Transverse colon (tissue), 4 donors: ENCODE measurements around the gene CACNG5. TPM values are rescaled to one million over a fixed set of nuclear protein-coding genes. Genes with fewer than 3 reads are reported as not detected.

ENCODE experiments used
- DNase-seq: peaks from one replicate; pipeline ENCODE4 v3.0.0-alpha.2; 2019
- H3K27ac ChIP-seq, 4 donors: fragments of 200-600 bp; sonication (generic); 2 replicates each; pipeline ENCODE4 v1.5.1; 2016 to 2018; ENCODE audit warnings: inconsistent platforms in 4 of 4
- H3K27me3 ChIP-seq: fragments of 200-600 bp; sonication (generic); 2 replicates; pipeline ENCODE4 v1.5.1; 2017; ENCODE audit warnings: inconsistent platforms
- H3K36me3 ChIP-seq, 4 donors: fragments of 200-600 bp; sonication (generic); 2 replicates each; pipeline ENCODE4 v1.5.1; 2017 to 2019; ENCODE audit warnings: inconsistent platforms in 4 of 4
- H3K4me1 ChIP-seq, 4 donors: fragments of 200-600 bp; sonication (generic); 2 replicates each; pipeline ENCODE4 v1.5.1; 2017 to 2020; ENCODE audit warnings: inconsistent platforms in 4 of 4
- H3K4me3 ChIP-seq, 4 donors: fragments of 200-600 bp; sonication (generic); 1 replicate in 1 of 4; 2 replicates in 3 of 4; pipeline versions ENCODE4 v1.5.1 to v1.6.1; 2017 to 2019; ENCODE audit warnings: inconsistent platforms in 4 of 4
- H3K9me3 ChIP-seq, 2 donors: fragments of 200-600 bp; sonication (generic); 2 replicates each; pipeline ENCODE4 v1.5.1; 2017 to 2019; ENCODE audit warnings: inconsistent platforms in 2 of 2
- EP300 ChIP-seq: sonication (generic); formaldehyde crosslinking; IDR thresholded peaks from one replicate; pipeline ENCODE4 v1.6.1; 2017; ENCODE audit warnings: antibody characterized with exemption, low read depth
- POLR2A ChIP-seq: fragments of 450-650 bp; IDR thresholded peaks from one replicate; pipeline ENCODE4 v1.6.1; 2016; ENCODE audit warnings: antibody characterized with exemption, mild to moderate bottlenecking, moderate library complexity
- POLR2AphosphoS5 ChIP-seq, 3 donors: sonication (generic); formaldehyde crosslinking; IDR thresholded peaks; one replicate each; pipeline ENCODE4 v1.6.1; 2016; ENCODE audit warnings: antibody characterized with exemption in 3 of 3
- WGBS, 2 donors: methylation state at CpG; one replicate each; pipeline ENCODE4 v1.1.5; 2018; ENCODE audit warnings: low coverage in 1 of 2; 5-methylcytosine and 5-hydroxymethylcytosine counted together
- in situ Hi-C, 4 donors: fragments of 200-750 bp; cut with MboI; loops; one replicate each; pipeline versions ENCODE4 v1.15.0 to v1.15.1; 2017; ENCODE audit warnings: low sequenced_read_pairs in 3 of 4, low pct_ligation_motif_present in 1 of 4, low pct_unique_long_range_greater_than_20kb in 1 of 4
- intact Hi-C: fragments of 100-400 bp; cut with DNase I; formaldehyde crosslinking; loops from one replicate; pipeline ENCODE4 v1.15.1; 2023; ENCODE audit warnings: low total_unique reads
- small RNA-seq, 4 donors: library from RNA; depleted of rRNA; stranded (forward); fragments of <200 nt; gene quantifications; one replicate each; pipeline ENCODE3, GENCODE V24; 2016
- total RNA-seq, 4 donors: library from RNA; depleted of rRNA; stranded (reverse); fragments of >200 nt; gene quantifications; one replicate each; pipeline ENCODE4 v1.1.0, GENCODE V29; 2016
- TF ChIP-seq, protein P1 (sequence below), 5 experiments: fragments of 200-600 bp in 3 of 5; fragments of 450-650 bp in 2 of 5; sonication (generic) in 3 of 5; IDR thresholded peaks; 1 replicate in 2 of 5; 2 replicates in 3 of 5; pipeline ENCODE4 v1.5.1; 2016 to 2017; ENCODE audit warnings: antibody characterized with exemption in 5 of 5, inconsistent platforms in 3 of 5, mild to moderate bottlenecking in 2 of 5, moderate library complexity in 1 of 5

The CACNG5 gene
- total RNA-seq, 4 donors from 2014 or later, result 0.32 TPM; not detected in 3

DNA sequence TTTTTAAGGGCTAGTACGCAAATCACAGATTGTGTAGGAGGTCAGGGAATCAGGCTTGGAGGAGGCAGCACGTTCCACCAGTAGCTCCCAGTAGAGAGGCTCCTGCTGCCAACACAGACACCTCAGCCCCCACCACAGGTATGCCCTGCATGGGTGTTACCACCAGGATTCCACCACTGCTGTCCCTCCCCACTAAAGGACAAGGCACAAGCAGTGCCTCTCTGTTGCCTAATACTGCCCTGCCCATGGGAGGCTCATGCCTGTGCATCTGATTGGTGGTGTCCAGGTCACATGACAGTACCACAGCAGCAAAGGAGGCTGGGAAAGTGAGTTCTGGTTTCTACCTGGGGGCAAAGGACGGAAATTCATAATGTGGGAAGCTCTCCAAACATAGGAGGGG, 96.0 kb downstream of the CACNG5 start:
- 69% methylated on average over 3 of the region's 3 CpGs; no CpG with 5 or more reads in 1 of the 2 donors for WGBS, 2 donors
- intact Hi-C loops (no loop called here), in situ Hi-C loops (no loop called here)
- H3K36me3 ChIP-seq, result no peaks in the 10 kb centered on the region
- H3K9me3 ChIP-seq, result no peaks in the 10 kb centered on the region
- no peaks in the 10 kb centered on the region for H3K4me1 ChIP-seq
- TF ChIP-seq POLR2A (no peak), POLR2AphosphoS5 (IDR thresholded peaks at IDR 0.05) (no peak), EP300 (no peak)
- TF ChIP-seq, protein P1, sequence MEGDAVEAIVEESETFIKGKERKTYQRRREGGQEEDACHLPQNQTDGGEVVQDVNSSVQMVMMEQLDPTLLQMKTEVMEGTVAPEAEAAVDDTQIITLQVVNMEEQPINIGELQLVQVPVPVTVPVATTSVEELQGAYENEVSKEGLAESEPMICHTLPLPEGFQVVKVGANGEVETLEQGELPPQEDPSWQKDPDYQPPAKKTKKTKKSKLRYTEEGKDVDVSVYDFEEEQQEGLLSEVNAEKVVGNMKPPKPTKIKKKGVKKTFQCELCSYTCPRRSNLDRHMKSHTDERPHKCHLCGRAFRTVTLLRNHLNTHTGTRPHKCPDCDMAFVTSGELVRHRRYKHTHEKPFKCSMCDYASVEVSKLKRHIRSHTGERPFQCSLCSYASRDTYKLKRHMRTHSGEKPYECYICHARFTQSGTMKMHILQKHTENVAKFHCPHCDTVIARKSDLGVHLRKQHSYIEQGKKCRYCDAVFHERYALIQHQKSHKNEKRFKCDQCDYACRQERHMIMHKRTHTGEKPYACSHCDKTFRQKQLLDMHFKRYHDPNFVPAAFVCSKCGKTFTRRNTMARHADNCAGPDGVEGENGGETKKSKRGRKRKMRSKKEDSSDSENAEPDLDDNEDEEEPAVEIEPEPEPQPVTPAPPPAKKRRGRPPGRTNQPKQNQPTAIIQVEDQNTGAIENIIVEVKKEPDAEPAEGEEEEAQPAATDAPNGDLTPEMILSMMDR (IDR thresholded peaks at IDR 0.05), result no peak
- DNase-seq, result no peak
- peaks cover 13% of the 10 kb centered on the region for H3K27me3 ChIP-seq
- no peak overlapping the region for H3K4me3 ChIP-seq
- no peak overlapping the region for H3K27ac ChIP-seq

DNA sequence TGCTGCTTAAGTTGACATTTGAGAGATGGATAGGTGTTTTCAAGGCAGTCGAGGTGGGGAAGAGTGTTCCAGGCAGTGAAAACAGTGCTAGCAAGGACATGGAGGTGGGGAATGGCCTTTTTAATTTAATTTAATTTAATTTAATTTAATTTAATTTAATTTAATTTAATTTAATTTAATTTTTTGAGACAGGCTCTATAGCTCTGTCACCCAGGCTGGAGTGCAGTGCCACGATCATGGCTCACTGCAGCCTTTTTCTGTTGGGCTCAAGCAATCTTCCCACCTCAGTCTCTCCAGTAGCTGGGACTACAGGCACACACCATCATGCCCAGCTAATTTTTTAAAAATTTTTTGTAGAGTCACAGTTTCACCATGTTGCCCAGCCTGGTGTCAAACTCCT, 97.4 kb downstream of the CACNG5 start:
- no peaks in the 10 kb centered on the region for H3K9me3 ChIP-seq
- H3K27ac ChIP-seq, result no peak overlapping the region
- no peak overlapping the region for H3K4me3 ChIP-seq
- TF ChIP-seq EP300, result no peak
- no peak for TF ChIP-seq POLR2AphosphoS5 (IDR thresholded peaks at IDR 0.05)
- TF ChIP-seq POLR2A, result no peak
- TF ChIP-seq, protein P1 (IDR thresholded peaks at IDR 0.05), result no peak
- H3K4me1 ChIP-seq, result no peaks in the 10 kb centered on the region
- no peaks in the 10 kb centered on the region for H3K36me3 ChIP-seq
- peaks cover 6% of the 10 kb centered on the region for H3K27me3 ChIP-seq
- in situ Hi-C loops (no loop called here), intact Hi-C loops (no loop called here)
- no peak for DNase-seq
- WGBS, 2 donors, result 76 to 83% methylated on average over 2 of the region's 2 CpGs

DNA sequence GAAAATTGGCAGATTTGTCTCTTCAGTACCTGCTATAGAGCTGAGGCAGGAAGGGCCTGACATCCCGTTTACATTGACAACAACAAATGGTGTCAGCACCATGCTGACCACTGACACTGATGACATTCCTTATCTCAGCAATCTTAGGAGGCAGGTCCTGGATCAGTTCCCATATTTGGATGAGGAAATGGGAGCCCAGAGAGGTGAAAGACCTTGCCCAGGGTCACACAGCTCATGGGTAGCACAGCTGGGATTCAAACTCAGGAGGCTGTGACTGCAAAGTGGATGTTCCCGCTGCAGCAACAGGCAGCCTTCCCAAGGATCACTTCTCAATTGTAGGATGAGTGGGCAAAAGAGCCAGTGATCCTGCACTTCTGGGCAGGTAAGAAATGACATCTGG, 99.1 kb downstream of the CACNG5 start:
- H3K4me3 ChIP-seq, result no peak overlapping the region
- no peaks in the 10 kb centered on the region for H3K36me3 ChIP-seq
- no peaks in the 10 kb centered on the region for H3K27me3 ChIP-seq
- no peak for DNase-seq
- intact Hi-C loops (no loop called here), in situ Hi-C loops (no loop called here)
- WGBS, 2 donors, result 43% methylated on average over 2 of the region's 2 CpGs; no CpG with 5 or more reads in 1 of the 2 donors
- no peak overlapping the region for H3K27ac ChIP-seq
- H3K9me3 ChIP-seq, result no peaks in the 10 kb centered on the region
- H3K4me1 ChIP-seq, result no peaks in the 10 kb centered on the region
- TF ChIP-seq POLR2AphosphoS5 (IDR thresholded peaks at IDR 0.05) (no peak), EP300 (no peak), POLR2A (no peak)
- TF ChIP-seq, protein P1 (IDR thresholded peaks at IDR 0.05), result no peak

Small RNA genes within 50 kb of the gene (small RNA-seq; reads per million reads assigned to genes)
- gene MIR634 (0 reads per million in 4 donors), gene RNA5SP446 (0 reads per million in 4 donors)

Other genes with a start within 250 kb of the CACNG5 start
- 1 to 10 TPM in 1 of 4 donors, under 1 TPM in 1, not detected in 2; 0.27 to 1.9 TPM for gene CACNG4, start 129.6 kb downstream of the CACNG5 start, total RNA-seq
- not detected for gene CACNG1, start 209.4 kb downstream of the CACNG5 start, total RNA-seq